Fibroblast of skin of right quadriceps (primary cell): ENCODE measurements around the gene PSKH1.
"Not testable (repeated sequence)": the region's sequence is repeated elsewhere in the genome, so short reads cannot be mapped to it uniquely, and the experiment has no call there.

ENCODE experiments used
- DNase-seq: peaks from one replicate; pipeline ENCODE4 v3.0.0-alpha.2; 2013

The PSKH1 gene

GRCh38 chr16:67927131-67927941, 34.3 kb downstream of the PSKH1 start:
- no peak for DNase-seq

DNA sequence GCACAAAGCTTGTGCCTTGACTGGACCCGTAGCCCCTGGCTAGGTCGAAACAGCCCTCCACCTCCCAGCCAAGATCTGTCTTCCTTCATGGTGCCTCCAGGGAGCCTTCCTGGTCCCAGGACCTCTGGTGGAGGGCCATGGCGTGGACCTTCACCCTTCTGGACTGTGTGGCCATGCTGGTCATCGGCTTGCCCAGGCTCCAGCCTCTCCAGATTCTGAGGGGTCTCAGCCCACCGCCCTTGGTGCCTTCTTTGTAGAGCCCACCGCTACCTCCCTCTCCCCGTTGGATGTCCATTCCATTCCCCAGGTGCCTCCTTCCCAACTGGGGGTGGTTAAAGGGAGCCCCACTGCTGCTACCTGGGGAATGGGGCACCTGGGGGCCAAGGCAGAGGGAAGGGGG, 35.1 kb downstream of the PSKH1 start:
- DNase-seq: no peak

GRCh38 chr16:67928561-67929364, 35.7 kb downstream of the PSKH1 start:
- peak; percentile 50 for DNase-seq

GRCh38 chr16:67930191-67930590, 37.1 kb downstream of the PSKH1 start:
- DNase-seq: no peak

DNA sequence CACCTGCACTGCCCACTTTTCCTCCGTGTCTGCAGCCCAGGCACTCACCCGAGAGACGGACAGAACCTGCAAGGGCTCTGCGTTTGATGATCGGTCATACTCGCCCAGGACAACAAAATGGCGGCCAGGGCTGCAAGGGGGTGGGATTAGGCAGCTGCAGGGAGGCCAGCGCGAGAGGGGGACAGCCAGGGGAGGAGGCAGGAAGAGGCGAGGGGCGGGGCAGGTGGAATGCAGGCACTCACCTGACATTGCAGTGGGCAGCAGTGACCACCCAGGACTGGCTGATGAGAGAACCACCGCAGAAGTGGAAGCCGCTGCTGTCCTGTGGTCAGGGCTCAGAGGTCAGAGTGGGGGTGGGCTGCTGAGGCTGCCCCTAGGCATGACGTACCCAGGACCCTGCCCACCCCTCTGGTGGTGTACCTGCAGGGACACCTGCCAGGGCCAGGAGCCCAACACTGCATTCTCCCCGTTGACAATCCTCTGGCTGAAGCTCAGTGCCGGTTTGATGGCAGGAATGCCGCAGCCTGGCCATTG, 37.7 kb downstream of the PSKH1 start:
- no peak for DNase-seq

GRCh38 chr16:67931712-67932461, 38.8 kb downstream of the PSKH1 start, which contains the start of gene CTRL:
TSS of gene CTRL (minus strand) at chr16:67931862. CDS start at chr16:67931852, 10 bp downstream.
- no peak for DNase-seq

- no peak for DNase-seq
Measured at GRCh38 chr16:67932462-67932840, 39.4 kb downstream of the PSKH1 start.

DNA sequence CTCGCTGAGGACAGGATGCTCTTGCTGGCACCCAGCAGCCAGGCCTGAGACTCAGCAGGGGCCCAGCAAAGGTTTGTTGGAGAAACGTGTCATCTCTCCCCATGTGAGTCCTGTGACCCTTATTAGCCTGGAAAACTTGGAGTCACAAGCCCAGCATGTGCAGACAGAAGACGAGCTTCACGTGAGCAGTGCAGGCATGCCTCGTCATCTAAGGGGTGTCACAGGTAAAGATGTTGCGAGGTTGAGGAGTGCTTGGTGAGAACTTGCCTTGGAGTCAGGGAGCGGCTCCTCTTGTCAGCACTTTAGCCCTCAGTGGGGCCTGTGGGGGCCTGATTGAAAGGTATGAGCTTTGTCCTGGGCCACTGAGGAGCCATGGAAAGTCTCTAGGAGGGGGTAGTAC, 40.8 kb downstream of the PSKH1 start:
- DNase-seq: no peak

- DNase-seq: no peak
Measured at GRCh38 chr16:67934306-67935100, 41.4 kb downstream of the PSKH1 start.

DNA sequence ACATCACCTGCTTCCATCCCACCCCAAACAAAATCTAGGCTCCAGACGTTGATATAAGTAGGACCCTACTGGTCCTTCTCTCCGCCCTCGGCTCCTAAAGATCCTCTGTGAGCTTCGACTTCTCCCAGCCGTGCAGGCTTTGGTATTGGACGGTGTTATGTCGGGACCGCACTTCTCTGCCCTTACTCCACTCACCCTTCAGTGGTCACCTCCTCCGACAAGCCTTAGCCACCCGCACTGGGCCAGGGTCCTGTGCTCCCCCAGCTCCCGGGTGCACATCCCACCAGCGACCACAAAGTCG, 42.0 kb downstream of the PSKH1 start:
- no peak for DNase-seq

DNA sequence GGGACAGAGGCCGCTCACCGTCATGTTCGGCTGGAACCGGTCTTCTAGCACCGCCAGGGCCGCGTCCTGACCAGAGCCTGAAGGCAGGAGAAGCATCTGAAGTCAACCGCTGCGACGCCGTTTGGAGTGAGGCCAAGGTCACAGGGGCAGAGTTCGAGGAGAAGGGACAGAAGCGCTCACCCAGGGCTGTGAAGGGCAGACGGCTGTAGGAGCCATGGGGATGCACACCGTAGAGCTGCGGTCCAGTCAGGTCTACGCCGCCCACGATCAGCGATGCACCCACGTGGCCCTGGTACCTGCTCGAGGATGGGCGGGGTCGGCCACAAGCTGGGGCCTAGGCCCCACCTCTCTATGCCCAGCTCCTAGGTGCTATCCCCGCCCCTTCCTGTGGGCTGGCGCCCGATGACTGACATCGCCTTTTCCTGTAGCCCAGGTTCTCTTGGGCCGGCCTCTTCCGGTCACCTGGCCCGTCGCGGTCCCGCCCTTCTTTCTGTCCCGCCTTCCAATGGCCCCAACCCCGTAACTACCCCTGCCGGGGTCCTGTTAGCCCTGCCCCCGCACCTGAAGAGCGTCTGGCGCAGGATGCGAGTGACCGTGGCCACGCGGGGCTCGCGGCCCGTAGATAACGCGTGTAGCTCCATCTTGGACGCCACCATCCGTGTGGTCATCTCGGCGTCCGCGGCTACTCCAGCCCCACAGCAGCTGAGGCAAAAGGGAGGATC, 42.5 kb downstream of the PSKH1 start:
- DNase-seq: peak; percentile 89

- peak; percentile 53 for DNase-seq
Measured at GRCh38 chr16:67936124-67936879, 43.2 kb downstream of the PSKH1 start, which contains the start of gene PSMB10. TSS of gene PSMB10 (minus strand) at chr16:67936850. CDS start at chr16:67936749, 101 bp downstream.

DNA sequence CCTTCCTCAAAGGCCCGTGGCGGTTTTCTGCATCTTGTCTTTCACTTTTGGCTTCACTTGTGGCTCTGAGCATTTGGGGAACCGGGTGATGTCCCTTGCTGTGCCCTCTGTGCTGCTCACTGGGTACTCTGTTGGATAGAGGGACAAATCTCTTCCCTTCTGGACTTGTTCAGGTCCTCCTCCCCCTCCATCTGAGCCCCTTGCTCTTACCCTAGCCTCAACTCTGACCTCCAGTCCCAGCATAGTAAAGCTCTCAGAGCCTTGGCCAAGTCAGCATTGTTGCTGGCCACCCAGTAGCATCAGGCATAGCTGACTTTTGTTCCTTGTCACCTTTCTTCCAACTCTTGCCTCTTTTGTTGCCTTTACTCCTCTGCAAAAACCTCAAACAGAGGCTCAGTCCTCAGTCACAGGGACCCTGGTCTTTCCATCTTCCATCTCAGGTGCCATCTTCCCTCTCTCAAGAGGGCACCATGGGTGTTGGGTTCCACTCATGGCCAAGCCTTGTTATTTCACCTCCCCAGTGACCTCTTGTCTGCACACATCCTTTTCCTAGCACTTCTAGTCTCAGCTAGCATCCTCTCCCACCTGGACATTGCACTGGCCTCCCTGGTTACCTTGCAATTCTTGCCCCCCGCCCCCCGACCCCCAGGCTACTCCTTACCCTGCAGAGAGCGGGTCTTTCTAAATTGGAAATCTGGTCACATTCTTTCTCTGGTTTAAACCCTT, 44.0 kb downstream of the PSKH1 start:
- DNase-seq: no peak

DNA sequence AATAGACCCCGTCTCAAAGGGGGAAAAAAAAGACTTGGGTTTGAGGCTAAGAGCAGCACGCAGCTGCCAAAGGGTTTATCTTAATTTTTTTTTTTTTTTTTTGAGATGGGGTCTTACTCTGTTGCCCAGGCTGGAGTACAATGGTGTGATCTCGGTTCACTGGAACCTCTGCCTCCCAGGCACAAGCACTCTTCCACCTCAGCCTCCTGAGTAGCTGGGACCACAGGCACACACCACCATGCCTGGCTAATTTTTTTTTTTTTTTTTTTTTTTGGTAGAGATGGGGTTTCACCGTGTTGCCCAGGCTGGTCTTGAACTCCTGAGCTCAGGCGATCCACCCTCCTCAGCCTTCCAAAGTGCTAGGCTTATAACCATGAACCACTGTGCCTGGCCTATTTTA, 44.7 kb downstream of the PSKH1 start:
- not testable (repeated sequence) for DNase-seq

DNA sequence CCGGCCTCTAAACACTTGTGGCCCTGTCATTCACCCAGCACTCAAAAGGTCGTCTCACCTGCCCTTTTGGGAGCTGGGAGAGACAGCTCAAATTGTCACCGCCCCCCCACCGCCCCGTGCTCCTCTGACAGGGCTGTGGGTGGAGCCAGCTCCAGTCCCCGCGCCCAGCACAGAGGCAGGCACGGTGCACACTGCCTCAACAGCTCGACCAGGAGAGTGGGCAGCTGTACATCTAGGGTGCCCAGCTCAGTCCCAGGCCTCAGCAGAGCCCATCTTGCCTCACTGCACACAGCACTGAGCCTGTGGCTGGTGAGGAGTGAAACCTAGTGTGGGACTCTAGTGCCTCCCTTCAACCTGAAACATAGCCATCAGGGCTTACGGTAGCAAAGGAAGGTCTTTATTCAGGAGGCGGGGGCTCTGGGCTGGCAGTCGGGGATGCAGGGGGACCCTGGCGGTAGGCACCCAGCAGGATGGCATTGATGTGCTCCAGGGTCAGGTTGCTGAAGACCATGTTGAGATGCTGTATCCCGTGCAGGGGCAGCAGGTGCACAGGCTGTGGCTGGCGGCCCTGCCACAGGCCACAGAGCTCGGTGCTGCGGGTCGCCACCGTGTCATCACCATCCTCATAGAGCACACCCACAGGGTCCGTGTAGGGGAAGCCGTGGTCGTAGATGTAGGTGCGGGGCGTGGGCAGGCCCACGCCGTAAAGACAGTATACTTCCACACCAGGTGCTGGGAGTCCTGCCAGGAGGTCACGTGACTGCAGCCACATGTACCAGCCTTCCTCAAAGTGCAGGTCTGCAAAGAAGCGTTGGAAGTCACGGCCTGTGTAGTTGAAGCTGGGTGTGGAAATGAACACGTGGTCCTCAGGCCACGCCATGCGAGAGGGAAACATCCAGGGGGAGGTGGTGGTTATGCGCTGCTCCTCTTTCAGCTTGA, 46.7 kb downstream of the PSKH1 start:
- no peak for DNase-seq

DNA sequence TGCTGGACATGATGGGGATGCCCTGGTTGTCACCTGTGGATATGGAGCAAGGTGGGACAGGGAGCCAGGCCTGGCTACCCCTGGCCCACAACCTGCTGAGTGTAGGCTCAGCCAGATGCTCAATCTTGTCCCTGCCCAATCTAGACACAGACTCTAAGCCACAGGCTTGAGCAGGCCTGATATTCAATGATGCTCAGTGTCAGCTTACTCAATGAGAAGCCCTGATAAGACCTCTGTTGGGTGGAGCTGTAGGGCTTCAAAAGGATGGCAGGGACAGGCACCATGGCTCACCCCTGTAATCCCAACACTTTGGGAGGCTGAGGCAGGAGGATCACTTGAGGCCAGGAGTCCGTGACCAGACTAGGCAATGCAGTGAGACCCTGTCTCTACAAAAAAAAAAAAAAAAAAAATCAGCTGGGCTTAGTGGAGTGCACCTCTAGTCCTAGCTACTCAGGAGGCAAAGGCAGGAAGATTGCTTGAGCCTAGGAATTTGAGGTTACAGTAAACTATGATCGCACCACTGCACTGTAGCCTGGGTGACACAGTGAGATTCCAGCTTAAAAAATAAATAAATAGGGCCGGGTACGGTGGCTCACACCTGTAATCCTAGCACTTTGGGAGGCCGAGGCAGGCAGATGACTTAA, 47.5 kb downstream of the PSKH1 start:
- no peak for DNase-seq

- DNase-seq: no peak
Measured at GRCh38 chr16:67941469-67942199, 48.6 kb downstream of the PSKH1 start.

DNA sequence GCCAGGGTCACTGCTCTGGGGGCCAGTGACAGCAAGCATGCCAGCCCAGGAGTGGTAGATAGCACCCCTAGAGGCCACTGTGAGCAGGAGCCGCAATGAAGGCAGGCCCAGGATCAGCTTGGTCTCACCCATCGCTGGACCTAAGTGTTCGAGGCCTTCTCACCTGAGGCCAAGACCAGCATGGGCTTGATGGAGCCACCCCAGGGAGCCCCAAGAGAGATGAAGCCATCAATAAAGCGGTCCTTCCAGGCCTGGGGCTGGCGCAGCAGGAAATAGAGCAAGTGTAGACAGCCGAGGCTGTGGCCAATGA, 49.1 kb downstream of the PSKH1 start:
- DNase-seq: peak; percentile 14
